HG02870 (cell line): ENCODE measurements around the gene CHD5.

Experiments
- ATAC-seq: cut with Tn5 transposase; IDR thresholded peaks from one replicate; pipeline ENCODE4 v1.9.1; 2021; ENCODE audit warnings: mild to moderate bottlenecking, moderate library complexity; ENCODE audit not compliant: unreplicated experiment

Gene CHD5

DNA sequence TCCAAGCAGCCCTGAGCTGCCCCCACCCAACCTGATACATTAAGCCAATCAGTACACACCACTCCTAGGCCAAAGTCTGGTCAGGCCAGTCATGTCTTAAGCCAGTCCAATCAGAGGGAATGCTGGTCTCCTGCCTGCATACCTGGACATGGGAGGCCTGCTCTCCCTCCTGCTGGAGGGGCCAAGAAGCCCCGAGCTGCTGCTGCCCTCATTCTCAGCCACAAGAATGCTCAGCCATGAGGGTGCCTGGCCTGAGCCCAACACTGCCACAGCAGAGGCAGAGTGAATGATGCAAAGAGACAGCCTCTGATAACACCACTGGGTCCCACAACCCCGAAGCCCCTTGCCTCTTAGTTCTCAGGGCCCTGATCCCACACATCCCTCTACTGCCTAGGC lies 23.0 kb downstream of the CHD5 start:
- no peak for ATAC-seq

DNA sequence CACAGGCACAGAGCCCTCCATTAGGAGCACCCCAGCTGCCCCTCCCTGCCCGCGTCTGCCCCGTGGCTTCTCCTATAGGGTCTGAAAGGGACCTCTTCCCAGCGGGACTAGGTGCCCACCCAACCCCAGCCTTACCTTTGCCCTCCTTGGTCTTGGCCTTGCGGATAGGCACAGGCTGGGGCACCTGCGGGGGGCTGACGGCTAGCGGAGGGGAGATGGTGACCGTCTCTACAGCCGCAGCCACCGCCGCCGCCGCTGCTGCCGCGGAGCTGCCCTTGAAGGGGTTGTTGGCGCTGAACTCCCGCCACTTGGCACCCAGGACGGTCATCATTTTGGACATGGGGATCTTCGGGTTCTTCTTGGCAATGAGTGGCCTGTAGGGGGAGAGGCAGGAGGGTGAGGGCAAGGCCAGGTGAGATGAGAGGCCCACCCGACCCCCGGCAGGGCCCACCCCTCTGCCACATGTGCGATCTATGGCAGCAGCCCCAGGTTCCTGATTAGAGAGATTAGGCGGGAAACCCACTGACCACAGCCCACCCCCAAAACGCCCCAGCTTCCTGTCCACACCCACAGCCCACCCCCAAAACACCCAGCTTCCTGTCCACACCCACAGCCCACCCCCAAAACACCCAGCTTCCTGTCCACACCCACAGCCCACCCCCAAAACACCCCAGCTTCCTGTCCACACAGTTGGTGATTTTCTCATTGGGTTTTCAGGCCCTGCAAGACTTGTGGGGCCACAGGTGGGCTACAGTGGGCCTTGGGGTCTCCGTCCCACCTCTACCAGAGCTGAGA lies 25.4 kb downstream of the CHD5 start:
- no peak for ATAC-seq

DNA sequence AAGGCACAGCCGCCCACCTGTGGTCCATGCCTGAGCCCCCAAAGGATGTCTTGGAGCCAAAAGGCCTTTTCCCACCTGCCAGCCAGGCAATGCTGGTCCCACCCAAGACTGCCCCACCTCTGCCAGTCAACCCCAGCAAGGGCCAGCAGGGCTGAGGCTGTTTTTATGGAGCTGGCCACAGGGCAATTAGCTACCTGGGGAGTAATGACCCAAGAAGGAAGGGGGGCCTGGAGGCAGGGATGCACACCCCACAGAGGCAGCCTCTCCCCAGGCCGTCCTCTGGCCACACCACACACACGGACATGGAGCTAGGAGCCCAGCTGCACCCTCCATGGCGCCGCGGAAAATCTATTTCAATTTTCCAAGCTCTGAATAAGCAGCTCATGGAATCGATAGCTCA lies 27.2 kb downstream of the CHD5 start:
- no peak for ATAC-seq

DNA sequence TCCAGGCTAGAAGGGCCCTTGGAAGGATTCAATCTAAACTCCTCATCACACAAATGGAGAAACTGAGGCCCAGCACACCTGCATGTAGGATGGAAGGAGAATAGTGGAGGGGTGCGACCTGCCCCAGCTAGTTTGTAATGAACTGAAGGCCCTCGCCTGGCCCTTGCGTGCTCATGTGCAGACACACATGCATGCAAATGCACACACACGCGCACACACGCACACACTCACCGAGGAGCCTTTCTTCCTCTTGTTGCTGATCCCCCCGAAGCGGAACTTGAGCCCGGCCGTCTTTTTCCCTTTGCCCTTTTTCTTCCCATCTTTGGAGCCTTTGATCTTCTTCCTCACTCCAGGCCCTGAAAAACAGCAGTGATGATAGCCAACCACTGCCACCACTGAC lies 27.9 kb downstream of the CHD5 start:
- no peak for ATAC-seq

DNA sequence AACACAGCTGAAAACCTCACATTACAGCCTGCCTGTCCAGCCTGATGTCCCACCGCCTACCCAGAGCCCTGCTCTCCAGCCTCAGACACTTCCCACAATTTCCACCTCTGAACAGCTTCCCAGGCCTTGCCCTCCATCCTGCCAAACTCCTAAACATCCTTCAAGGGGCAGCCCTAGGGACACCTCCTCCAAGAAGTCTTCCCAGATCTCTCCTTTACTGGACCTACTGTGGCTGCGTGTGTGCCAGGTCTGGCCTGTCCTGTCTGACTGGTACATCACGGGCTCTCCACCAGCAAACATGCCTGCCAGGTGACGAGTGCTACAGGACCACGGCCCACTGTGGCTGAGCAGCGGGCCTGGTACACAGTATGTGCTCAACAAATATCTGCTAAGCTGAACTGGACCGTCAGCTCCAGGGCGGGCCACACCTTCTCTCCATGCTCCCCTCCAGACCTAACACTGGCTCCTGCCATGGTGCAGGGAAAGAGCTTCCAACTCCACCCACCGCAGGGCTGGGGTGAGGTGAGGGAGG lies 28.8 kb downstream of the CHD5 start:
- no peak for ATAC-seq

DNA sequence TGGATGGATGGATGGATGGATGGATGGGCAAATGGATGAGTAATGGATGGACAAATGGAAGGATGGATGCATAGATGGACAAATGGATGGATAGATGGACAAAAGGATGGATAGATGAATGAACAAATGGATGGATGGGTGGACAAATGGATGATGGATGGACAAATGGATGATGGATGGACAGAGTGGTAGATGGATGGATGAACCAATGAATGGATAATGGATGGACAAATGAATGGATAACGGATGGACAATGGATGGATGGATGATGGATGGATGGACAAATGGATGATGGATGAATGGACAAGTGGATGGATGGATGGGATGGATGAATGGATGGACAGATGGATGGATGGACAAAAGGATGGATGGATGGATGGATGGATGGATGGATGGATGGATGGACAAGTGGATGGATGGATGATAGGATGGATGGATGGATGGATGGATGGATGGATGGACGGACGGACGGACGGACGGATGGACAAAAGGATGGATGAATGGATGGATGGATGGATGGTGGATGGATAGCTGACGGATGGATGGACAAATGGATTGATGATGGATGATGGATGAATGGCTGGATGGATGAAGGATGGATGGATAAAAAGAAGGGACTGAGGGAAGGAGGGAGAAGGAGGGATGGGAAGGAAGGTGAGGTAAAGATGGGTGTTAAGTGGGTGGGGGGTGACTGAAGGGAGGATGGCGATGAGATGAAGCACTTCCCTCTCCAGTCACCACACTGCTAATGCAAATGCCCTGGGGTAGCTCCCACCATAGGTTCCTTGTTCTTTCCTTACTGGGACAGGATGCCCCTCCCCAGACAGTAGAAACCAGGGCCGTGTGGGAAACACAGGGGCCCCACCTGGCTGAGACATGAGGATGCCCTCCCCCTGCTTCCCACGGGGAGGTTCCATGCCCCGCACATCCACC lies 29.8 kb downstream of the CHD5 start:
- ATAC-seq = no peak

DNA sequence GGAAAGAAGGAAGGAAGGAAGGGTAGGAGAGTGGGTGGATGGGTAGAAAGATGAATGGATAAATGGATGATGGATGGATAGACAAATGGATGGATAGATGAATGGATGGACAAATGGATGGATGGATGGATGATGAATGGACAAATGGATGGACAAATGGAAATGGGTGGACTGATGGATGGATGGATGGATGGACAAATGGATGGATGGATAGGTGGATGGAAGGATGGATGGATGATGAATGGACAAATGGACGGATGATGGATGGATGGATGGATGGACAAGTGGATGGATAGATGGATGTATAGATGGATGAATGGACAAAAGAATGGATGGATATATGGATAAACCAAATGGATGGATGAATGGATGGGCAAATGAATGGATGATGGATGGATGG lies 30.5 kb downstream of the CHD5 start:
- ATAC-seq = no peak

DNA sequence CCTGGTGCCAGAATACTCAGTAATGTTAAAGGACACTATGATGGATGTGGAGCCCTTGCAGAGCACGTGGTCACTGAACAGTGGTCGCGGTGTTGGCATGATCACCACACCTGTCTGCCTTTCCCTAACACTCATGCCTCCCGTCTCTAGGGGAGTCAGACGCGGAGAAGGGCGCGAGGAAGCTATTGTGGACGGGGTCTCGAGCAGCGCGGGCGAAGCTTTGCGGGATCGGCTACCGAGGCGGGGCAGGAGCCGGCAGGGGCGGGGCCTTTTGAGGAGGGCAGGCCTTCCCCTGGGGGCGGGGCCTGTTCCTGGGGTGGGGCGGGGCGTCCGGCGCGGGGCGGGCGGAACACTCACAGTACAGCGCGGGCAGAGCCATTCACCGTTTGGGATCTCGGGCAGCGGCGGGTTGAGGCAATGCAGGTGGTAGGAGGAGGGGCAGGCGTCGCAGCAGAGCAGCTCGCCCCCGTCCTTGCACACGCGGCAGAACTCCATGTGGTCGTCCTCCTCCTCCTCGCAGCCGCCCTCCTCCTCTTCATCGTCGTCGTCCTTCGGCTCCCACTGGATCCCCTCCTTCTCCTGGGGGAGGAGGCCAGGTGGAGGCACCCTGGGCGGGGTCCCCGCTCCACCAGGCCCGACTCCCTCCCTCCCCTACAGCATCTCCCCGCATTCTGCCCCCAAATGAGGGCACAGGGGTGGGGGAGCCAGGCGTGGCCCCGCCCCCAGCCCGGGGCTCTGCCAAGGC lies 31.5 kb downstream of the CHD5 start:
- no peak for ATAC-seq

DNA sequence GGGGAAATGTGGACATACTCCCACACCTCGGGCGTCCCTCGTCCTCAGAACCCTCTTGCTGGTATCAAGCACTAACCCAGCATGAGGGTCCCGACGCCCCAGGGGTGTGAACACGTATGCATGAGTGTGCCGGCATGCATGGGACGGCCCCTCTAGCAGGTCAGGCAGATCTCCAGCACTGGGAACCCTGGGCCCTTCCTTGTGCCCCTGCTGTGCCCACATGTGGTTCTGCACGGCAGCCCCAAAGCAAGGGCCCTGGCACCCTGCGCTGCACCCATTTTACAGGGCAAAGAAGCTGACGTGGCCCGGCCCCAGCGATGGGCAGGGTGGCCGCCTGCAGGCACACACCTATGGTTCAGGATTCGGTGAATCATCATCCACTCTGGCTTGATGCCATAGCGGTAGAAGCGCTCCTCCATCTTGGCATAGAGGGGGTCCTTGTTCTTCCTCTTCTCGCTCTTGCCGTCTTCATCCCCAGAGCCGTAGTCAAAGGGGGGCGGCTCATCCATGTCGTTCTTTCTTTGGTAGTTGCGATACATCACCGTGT lies 34.2 kb downstream of the CHD5 start:
- ATAC-seq = no peak

DNA sequence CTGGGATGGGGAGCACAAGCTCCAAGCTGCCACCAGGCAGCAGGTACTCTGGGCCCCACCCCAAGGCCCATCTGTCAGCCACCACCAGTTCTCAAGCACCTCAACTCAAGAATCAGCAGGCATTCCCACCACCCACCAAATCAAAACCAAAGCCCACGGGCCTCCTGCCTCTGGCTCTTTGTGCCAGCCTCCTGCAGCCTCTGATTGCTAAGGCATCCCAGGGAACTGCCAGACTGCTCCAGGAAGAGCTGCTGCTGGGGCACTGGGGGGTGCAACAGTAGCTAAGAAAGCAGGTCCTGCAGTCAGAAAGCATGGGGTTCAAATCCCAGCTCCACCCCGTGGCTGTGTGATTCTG lies 34.7 kb downstream of the CHD5 start:
- no peak for ATAC-seq

DNA sequence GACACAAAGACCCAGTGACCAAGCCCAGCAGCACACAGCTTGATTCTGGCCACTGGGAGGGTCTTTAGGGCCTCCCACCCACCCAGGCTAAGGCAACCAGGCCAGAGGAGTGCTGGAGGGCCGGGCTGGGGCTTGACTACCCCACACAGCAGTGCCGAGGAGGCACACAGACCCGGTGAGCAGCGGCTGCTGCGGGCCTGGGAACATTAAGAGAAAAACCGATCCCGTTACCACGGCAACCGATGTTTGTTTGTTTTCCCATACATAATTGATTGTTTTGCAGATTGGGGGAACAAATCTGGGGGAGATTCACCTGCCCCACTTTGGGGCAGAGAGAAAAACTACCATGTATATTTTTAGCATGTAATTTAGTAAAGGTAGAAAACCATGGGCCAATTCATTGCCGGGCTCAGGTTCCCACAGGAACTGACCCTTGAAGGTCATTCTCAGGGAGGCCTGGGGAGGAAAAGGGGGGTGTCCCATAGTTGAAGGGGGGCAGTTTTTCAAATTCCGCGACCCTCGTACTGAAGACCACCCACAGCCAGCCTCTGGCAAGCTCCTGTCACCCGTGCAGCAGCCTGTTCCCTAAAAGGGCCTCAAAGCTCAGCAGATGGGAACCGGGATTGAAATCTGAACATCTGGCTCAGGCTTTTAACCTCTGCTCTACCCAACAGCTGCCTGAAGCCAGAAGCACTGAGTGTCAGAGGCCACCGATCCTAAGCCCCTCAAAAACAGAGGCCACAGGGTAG lies 35.3 kb downstream of the CHD5 start:
- no peak for ATAC-seq

DNA sequence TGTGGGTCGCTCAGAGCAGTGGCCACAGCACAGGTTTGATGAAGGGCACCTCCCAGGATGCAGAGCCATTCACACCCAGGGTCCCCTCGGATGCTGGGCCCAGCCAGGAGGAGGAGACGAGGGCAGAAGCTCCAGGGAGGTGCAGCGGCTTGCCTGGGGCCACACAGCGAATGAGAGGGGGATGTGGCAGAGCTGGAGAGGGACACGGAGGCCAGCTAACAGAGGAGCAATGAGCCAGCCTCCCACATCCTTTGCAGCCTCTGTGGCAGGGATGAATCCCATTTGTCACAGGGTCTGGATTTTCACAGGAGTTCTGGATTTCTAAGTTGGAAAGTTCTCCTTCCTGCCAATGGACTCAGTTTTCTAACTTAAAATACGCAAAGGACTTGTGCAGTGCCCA lies 35.9 kb downstream of the CHD5 start:
- ATAC-seq = no peak

DNA sequence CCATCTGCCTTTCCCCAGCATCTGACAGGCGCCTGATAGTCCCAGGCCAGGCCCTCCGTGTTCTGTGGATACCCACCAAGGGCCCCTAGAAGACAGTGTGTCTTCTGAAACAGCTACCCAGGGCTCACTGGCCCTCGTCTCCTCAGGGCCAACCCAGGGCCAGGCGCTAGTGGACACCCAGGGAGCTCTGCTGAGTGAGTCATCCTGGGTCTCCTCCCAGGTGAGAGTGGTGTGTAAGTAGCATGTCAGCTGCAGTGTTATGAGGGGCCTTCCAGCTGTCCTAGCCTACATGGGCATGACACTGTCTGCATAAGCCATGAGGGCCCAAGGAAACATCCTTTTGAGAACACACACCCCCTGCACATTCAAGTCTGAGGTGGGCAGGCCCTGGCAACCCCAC lies 36.7 kb downstream of the CHD5 start:
- no peak for ATAC-seq

DNA sequence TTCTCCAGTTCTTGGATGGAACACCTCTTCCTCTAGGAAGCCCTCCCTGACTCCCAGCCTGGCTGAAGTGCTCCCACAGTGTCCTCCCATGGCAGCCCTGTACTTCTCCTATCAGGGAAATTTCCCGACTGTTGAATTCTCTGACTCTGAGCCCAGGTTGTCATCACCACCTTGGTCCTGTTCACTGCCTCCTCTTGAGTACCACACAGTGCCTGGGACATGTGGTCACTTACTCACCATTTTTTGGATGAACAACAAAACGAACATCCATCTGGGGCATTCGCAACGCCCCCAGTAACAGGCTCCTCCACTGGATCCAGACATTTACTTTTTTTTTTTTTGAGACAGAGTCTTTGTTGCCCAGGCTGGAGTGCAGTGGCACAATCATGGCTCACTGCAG lies 37.4 kb downstream of the CHD5 start:
- no peak for ATAC-seq

DNA sequence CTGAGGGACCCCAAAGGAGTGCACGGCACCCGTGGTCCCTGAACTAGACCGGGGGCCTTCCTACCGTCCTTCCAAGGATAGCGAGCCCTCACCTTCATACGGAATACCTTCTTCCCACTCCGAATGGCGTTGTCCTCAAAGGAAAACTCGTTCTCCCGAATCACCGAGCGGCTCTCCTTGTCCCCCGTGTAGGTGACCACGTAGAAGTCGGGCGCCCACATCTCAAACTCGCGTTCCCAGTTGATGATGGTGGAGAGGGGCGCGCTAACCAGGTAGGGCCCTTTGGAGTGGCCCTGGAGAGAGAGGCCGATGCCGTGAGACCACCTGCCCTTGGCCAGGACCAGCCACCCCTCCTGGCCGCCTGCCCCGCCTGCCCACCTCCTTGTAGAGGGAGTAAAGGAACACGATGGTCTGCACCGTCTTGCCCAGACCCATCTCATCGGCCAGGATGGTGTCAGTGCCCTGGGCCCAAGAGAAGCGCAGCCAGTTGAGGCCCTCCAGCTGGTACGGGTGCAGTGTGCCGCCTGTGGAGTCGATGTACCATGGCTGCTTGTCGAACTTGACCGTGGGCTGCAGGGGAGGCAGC lies 38.0 kb downstream of the CHD5 start:
- no peak for ATAC-seq

DNA sequence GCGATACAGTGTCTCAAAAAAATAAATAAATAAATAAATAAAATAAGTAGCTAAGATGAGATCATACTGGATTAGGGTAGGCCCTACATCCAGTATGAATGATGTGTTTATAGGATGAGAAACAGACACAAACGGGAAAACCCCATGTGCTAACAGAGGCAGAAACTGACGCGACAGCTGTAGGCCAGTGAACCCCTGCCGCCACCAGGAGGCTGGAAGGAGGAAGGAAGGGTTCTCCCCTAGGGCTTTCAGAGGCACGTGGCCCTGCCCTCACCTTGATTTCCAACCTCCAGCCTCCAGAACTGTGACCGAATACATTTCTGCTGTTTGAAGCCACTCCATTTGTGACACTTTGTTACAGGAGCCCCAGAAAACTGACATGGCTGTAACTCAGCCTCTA lies 38.5 kb downstream of the CHD5 start:
- ATAC-seq = no peak

DNA sequence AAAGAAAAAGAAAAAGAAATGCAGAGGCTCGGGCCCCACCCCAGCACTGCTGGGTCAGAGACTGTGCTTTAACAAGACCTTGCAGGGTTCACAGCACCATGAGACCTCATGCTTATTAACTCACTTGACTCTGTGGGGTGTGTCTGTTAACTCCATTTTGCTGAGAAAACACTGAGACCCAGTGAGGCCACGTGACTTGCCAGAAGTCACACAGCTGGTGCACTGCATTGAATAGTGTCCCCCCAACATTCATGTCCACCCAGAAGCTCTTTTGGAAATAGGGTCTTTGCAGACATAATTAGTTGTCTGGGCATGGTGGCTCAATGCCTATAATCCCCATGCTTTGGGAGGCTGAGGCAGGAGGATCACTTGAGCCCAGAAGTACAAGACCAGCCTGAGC lies 39.7 kb downstream of the CHD5 start:
- no peak for ATAC-seq

DNA sequence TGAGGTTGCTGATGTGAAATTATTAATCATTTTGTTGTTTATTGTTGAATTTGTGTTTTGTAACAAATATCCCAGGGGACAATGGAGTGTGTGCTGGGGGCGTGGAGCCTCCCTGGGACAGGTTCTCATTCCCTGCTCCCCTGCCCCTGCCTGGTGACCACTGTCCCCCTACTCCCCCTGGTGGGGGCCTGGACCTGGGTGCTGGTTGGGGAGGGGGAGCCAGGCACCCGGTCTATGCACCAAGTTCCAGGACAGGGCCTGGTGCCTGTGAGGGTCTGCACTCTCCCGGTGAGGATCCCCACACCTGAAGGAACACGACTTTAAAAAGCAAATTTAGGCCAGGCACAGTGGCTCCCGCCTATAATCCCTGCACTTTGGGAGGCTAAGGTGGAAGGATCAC lies 42.4 kb downstream of the CHD5 start:
- no peak for ATAC-seq

DNA sequence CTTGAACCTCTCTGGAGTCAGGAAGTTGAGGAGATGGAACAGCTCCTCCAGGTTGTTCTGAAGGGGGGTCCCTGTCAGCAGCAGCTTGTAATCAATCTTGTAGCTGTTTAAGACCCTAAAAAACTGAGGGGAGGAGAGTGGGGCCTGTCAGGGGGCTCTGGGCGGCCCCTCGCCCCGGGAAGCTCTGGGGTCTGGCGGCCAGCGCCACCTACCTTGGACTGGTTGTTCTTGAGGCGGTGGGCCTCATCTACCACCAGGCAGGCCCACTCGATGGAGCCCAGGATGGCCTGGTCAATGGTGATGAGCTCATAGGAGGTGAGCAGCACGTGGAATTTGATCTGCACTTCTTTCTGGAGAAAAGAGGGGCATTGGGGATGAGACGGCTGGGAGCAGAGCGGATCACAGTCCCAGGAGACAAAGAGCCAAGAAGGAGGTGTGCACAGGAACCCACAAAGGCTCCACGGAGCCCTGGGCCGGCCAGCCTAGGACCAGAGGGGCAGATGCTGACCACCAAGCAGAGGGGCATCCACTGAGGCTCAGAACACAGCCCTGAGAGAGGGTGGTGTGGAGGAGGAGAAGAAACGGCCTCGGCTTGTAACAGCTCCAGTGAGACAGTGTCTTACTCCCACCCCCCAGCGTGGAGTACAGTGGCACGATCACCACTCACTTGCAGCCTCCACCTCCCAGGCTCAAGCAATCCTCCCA lies 43.5 kb downstream of the CHD5 start:
- ATAC-seq = no peak
